ENCODE measurements around the gene CACNA1C.

DNA sequence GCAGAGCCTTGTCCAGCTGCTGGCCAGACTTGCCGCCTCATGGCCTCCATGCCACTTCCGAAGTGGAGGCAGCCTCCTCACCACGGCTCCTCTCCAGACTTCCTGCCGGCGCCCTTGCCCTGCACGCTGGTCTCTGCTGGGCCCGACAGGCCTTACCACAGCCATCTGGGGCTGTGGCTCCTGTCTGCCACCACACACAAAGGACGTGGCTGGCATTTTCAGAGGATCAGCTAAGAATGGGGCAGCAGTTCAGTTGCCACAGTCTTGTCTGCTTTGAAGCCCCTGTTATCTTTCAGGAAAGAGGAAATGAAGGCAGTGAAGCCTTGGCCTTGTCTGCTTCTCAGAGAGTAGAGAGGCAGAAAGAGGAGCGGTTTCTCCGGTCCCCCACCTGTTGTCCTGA is 564.0 kb downstream of the CACNA1C start:
- TF ChIP-seq, protein P1, sequence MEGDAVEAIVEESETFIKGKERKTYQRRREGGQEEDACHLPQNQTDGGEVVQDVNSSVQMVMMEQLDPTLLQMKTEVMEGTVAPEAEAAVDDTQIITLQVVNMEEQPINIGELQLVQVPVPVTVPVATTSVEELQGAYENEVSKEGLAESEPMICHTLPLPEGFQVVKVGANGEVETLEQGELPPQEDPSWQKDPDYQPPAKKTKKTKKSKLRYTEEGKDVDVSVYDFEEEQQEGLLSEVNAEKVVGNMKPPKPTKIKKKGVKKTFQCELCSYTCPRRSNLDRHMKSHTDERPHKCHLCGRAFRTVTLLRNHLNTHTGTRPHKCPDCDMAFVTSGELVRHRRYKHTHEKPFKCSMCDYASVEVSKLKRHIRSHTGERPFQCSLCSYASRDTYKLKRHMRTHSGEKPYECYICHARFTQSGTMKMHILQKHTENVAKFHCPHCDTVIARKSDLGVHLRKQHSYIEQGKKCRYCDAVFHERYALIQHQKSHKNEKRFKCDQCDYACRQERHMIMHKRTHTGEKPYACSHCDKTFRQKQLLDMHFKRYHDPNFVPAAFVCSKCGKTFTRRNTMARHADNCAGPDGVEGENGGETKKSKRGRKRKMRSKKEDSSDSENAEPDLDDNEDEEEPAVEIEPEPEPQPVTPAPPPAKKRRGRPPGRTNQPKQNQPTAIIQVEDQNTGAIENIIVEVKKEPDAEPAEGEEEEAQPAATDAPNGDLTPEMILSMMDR (IDR thresholded peaks at IDR 0.05): no peak
- TF ChIP-seq POLR2A (IDR thresholded peaks at IDR 0.05): no peak
- TF ChIP-seq EP300 (IDR thresholded peaks at IDR 0.05): no peak

All from tibial nerve (tissue), 4 donors.